GM18867 (cell line): ENCODE measurements around the gene KRTAP10-12.
"Not testable (repeated sequence)": the region's sequence is repeated elsewhere in the genome, so short reads cannot be mapped to it uniquely, and the experiment has no call there.

Experiments
- ATAC-seq: cut with Tn5 transposase; IDR thresholded peaks from one replicate; pipeline ENCODE4 v1.9.1; 2021; ENCODE audit warnings: mild to moderate bottlenecking, moderate library complexity; ENCODE audit not compliant: unreplicated experiment

The KRTAP10-12 gene

DNA sequence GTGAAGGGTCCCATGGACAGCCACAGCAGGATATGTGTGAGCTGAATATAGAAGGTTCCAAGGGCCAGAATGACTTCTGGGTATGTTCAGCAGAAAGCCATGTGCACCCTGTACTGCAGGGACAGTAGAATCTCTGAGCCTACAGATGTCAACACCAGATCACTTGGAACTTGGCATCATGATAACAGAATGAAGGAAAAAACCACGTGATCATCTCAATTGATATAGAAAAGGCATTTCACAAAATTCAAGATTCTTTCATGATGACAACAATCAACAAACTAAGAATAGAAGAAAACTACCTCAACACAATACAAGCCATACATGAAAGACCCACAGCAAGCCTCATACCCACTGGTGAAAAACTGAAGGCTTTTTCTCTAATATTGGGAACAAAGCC is 29.4 kb upstream of the KRTAP10-12 start:
- ATAC-seq: no peak

DNA sequence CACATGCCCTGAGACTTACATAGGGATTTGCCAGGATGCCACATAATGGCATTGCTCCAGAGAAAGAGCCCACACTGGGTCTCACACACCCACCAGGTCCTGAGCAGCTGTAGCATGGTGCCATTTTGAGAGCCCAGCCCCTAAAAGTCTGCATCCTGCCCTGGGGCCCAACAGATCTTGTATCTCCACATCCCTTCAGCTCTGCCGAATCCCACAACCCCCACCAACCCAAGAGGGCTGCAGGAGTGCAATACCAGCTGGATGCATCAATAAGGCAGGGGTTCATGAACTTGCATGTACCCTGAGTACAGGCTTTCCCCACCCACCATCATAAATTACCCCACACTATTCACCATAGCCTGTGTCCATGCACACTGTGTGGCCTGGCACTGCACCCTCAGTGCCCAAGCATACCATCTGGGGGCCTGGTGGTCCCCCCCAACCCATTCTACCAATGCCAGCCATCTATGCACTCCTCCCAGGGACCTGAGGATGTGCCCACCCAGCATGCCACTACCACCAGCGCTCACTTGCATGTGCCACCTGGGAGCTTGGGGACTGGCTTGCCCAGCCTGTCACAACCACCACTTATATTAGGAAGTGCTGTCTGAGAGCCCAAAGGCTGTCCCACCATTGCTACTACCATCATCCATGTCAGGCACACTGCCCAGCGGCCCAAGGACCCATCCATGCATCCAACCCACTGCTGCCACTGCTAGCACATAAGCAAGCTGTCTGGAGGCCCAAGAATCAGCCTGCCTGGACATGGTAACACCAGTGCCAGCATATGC is 26.1 kb upstream of the KRTAP10-12 start:
- no peak for ATAC-seq

GRCh38 chr21:44671911-44672310 is 25.1 kb upstream of the KRTAP10-12 start:
- no peak for ATAC-seq

DNA sequence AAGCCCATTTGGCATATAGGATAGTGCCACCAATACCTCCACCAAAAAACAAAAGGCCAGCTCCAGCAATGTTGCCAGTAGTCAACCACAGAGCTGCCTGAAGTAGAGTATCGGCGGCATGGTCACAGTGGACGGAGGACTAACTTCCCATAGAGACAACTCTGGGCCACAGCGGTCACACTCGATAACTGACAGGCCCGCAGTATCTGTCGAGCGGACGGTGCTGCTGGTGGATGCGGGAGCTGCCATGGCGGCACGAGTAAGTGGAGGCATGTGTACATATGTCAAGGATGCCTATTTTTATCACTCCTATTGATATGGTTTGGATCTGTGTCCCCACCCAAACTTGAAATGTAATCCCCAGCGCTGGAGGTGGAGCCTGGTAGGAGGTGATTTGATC is 19.1 kb upstream of the KRTAP10-12 start:
- ATAC-seq: no peak

GRCh38 chr21:44681152-44681551 is 15.8 kb upstream of the KRTAP10-12 start:
- no peak for ATAC-seq

DNA sequence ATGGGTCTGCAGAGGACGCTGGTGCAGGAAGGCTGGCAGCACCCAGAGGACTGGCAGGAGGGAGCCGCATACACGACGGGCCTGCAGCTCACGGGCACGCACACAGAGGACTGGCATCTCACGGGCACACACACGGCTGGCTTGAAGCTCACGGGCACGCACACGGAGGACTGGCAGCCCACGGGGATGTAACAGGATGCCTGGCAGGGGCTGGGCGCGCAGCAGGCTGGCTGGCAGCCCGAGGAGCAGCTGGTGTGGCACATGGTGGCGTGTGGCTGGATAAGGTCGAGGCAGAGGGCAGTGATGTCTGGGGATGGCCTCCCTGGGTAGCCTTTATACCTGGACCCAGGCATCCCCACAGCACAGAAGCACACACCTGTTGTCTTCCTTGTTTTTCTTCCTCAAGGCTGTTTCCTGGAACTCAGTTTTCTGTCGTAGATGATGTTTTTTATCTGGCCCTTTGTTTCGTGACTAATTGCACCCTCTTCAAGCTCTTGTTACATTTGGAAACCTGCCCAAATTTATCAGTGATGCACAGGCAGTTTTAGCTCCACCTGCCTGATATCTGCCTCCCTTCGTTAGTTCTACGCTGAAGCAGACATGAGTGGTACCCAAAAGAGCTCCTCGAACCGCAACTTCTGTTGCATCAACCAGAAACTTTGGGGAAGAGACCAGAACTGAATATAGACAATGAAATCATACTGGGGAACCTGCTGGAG is 15.0 kb upstream of the KRTAP10-12 start, which contains the start of gene KRTAP12-1:
Gene KRTAP12-1, minus strand, starts transcription at position 303 of the 719 bp plus-strand sequence. Its CDS starts 40 bp downstream, at position 263.
- ATAC-seq: no peak

- no peak for ATAC-seq
Measured at GRCh38 chr21:44682580-44683151, 14.3 kb upstream of the KRTAP10-12 start.

- no peak for ATAC-seq
Measured at GRCh38 chr21:44684077-44684476, 12.9 kb upstream of the KRTAP10-12 start.

DNA sequence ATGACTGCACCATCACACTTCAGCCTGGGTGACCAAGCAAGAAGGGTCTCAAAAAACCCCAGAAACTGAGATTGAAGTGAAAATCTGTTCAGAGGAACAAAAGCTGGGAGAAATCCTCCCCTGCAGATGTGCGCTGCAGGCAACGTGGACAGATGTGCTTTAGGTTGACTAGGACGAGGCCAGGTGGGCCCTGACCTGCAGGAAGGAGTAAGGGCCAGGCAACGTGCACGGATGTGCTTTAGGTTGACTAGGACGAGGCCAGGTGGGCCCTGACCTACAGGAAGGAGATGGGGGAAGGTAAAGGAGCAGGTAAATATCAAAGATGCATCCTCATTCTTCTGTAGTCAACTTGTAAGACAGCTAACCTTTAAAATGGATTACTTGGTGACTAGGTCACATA is 12.5 kb upstream of the KRTAP10-12 start:
- no peak for ATAC-seq

GRCh38 chr21:44685050-44685449 is 11.9 kb upstream of the KRTAP10-12 start:
- ATAC-seq: not testable (repeated sequence)

DNA sequence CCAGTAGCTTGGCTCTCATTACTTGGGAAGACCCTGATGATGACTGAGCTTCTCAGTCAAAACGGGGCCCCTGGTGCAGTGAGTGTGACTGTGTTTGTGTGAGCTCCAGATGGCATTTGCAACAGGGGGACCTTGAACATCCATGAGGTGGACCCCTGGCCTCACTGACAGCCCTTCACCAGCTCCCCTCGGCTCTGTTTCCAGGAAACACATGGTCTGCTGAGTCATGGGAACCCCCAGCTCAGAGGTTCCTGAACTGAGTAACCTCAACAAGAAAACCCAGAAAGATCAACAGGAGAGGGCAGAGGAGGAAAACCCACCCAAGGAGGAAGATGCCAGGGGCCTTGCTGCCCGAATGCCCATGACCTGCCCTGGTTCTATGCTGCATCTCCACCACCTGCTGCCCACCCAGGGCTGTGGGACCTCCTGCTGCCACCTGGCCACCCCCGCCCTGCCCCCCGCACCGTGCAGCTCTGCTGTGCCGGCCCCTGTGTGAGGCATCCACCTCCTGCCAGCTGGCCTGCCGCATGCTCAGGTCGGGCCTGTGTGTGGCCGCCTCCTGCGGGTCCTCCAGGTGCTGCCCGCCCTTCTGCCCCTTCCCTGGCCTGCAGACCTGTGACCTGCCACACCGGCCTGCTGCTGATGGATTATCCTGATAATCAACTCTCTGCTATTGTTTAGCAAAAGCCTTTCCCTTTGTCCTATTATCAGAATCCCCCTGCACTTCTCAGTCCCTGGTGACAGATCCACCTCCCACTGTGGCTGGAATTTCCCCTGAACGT is 10.8 kb upstream of the KRTAP10-12 start:
- ATAC-seq: no peak

DNA sequence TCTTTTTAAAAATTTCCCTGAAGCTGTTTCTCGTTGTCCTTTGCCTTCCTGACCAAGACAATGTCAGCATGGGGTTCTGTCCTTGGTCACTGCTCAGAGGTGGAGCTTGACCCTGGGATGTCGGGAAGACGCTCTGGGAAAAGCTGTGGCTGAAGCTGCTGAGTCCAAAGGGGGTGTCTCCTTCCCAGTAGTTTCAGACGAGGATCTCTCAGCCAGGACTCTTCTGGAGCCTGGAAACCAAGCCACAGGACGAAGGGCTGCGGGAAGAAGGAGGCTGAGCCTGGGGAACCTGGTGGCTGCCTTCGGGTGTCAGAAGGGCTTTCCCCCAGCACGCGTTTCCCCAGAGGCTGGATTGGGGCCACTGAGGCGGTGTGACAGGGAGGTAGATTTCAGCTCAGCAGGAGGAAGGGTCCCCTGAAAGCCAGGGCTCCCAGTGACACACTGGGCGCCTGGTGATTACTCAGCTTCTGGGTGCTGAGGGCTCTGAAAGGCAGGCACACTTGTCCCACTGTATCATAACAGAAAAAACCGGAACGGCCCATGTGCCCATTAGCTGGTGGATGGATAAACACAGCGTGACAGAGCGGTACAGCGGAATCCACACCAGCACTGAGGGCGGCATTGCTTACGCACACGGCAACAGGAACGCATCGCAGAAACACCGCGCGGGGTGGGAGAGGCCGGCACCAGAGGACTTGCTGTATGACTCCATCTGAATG is 10.0 kb upstream of the KRTAP10-12 start:
- no peak for ATAC-seq

DNA sequence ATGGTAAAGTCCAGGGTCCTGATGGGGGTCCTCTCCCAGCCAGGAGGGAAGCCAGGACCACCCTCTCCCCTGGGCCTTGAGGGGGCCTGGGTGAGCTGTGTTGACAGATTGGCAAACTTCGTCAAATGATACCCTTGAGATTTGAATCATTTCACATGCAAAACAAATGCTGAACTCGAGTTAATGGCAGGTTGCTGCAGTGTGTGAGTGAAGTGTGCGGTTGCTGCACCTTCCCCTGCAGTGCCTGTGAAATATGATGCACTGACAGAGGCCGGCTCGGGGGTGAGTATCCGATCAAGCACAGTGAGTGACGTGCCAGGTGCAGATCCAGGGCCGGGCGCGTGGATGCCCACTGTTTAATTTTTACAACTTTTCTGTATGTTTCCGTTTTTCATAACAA is 9.3 kb upstream of the KRTAP10-12 start:
- no peak for ATAC-seq

GRCh38 chr21:44689740-44690139 is 7.2 kb upstream of the KRTAP10-12 start:
- not testable (repeated sequence) for ATAC-seq

- no peak for ATAC-seq
Measured at GRCh38 chr21:44691686-44692085, 5.3 kb upstream of the KRTAP10-12 start.

GRCh38 chr21:44692798-44693512 is 4.0 kb upstream of the KRTAP10-12 start:
- ATAC-seq: no peak

- ATAC-seq: no peak
Measured at GRCh38 chr21:44694776-44695175, 2.2 kb upstream of the KRTAP10-12 start.

DNA sequence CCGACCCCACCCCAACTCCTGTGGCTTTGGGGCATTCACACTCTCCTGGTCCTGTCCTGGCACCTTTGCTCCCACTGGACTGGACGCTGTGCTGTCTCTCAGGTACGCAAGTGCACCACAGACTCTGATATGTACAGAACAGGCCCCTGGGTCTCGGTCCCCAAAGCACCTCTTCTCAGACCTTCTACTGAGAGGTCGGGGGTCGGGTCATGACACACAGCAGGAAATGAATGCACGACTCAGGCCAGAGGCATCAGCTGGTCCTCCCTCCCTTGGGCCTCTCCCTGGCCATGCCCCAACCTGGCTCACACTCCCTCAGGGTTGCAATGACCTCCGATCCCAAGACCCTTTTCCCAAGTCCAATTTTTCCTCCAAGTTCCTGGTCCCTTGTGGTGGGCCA is 1.8 kb upstream of the KRTAP10-12 start:
- no peak for ATAC-seq

DNA sequence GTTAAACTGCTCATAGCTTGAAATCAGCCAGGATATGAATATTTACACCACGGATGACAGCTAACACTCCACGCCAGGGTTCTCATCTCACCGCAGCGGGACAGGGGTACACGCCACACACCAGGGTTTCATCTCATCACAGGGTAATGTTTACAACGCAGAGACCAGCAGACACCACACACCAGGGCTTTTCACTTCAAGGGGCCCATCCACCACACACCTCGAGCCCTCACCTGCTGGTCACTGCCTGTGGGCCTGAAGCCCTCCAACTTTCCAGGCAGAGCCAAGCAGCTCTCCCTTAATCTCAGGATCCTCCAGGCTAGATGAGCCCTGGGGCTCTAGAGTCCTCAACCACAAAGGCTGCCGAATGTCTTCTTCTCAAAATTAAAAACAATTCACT is 1.3 kb upstream of the KRTAP10-12 start:
- no peak for ATAC-seq

DNA sequence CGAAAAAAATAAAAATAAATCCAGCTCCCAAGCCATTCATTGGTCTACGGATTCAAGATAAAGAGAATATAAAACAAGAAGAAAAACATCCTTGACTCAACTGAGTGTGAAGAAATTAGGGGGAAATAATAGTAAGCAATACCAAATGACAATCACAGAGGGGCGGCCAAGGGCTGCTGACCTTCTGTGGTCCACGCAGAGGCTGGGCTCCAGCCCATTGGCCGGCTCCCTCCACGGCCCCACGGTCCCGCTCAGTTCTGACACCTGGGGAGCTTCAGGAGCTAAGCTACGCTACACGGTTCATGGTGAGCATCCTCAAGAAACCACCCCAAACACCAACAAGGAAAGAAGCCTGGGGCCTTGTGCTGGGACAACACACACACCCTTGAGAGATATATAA is 400 bp upstream of the KRTAP10-12 start:
- no peak for ATAC-seq
